Neural cell (in vitro differentiated cells): ENCODE measurements around the gene OLFML2B.

Experiments
- EP300 ChIP-seq: fragments of 450-650 bp; conservative IDR thresholded peaks from 2 replicates; pipeline ENCODE4 v1.6.1; 2014; ENCODE audit warnings: antibody characterized with exemption, mild to moderate bottlenecking, moderate library complexity; ENCODE audit not compliant: poor library complexity, severe bottlenecking
- EZH2 ChIP-seq: fragments of 200-600, 300-800 bp; shearing (Covaris generic), sonication (generic); IDR thresholded peaks from 2 replicates; pipeline ENCODE4 v1.6.1; 2014; ENCODE audit warnings: antibody characterized with exemption, low read length, borderline replicate concordance, mild to moderate bottlenecking; ENCODE audit not compliant: insufficient read depth, poor library complexity, severe bottlenecking
- POLR2AphosphoS5 ChIP-seq: IDR thresholded peaks from 2 replicates; pipeline ENCODE4 v1.6.1; 2012
- RAD21 ChIP-seq: fragments of 450-650 bp; conservative IDR thresholded peaks from 2 replicates; pipeline ENCODE4 v1.6.1; 2014; ENCODE audit warnings: antibody characterized with exemption, mild to moderate bottlenecking, moderate library complexity
- TAF1 ChIP-seq: IDR thresholded peaks from 2 replicates; pipeline ENCODE4 v1.6.1; 2012; ENCODE audit warnings: low read depth
- TF ChIP-seq, protein P1 (sequence below): fragments of 450-650 bp; IDR thresholded peaks from 2 replicates; pipeline ENCODE4 v1.5.1; 2014; ENCODE audit warnings: antibody characterized with exemption, mild to moderate bottlenecking, moderate library complexity; ENCODE audit not compliant: poor library complexity, severe bottlenecking

- TF ChIP-seq POLR2AphosphoS5 (no peak), EP300 (no peak), TAF1 (no peak), EZH2 (no peak), RAD21 (no peak)
- TF ChIP-seq, protein P1, sequence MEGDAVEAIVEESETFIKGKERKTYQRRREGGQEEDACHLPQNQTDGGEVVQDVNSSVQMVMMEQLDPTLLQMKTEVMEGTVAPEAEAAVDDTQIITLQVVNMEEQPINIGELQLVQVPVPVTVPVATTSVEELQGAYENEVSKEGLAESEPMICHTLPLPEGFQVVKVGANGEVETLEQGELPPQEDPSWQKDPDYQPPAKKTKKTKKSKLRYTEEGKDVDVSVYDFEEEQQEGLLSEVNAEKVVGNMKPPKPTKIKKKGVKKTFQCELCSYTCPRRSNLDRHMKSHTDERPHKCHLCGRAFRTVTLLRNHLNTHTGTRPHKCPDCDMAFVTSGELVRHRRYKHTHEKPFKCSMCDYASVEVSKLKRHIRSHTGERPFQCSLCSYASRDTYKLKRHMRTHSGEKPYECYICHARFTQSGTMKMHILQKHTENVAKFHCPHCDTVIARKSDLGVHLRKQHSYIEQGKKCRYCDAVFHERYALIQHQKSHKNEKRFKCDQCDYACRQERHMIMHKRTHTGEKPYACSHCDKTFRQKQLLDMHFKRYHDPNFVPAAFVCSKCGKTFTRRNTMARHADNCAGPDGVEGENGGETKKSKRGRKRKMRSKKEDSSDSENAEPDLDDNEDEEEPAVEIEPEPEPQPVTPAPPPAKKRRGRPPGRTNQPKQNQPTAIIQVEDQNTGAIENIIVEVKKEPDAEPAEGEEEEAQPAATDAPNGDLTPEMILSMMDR = no peak
Measured at GRCh38 chr1:161994175-161994668, 29.4 kb downstream of the OLFML2B start.
